NK-92 (cell line): ENCODE results near the gene CEP70.

Experiments used
- DNase-seq: peaks from one replicate; lab custom pipeline; 2025; ENCODE audit not compliant: unreplicated experiment; lab: John Stamatoyannopoulos, UW

The CEP70 gene

DNA sequence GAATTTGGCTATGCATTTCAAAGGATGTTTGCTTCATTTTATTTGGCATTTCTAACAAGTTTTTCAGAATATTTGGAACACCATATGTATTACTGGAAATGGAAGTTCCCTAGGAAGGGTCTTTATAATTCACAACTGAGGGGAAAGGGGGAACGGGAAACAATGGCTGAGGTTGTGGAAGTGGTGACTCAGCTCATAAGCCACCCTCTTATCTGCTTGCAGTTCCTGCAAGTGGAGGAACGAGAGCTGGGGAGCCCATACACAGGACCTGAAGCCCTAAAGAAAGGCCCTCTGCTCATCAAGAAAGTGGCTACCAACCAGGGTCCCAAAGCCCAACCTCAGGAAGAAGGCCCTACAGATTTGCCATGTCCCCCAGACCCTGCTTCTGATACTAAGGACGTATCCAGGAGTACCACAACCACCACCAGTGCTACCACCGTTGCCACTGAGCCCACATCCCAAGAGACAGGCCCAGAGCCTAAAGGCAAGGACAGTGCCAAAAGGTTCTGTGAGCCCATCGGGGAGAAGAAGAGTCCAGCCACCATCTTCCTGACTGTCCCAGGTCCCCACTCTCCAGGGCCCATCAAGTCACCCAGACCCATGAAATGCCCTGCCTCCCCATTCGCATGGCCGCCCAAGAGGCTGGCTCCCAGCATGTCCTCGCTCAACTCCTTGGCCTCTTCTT, 121.8 kb downstream of the CEP70 start:
- no peak for DNase-seq

DNA sequence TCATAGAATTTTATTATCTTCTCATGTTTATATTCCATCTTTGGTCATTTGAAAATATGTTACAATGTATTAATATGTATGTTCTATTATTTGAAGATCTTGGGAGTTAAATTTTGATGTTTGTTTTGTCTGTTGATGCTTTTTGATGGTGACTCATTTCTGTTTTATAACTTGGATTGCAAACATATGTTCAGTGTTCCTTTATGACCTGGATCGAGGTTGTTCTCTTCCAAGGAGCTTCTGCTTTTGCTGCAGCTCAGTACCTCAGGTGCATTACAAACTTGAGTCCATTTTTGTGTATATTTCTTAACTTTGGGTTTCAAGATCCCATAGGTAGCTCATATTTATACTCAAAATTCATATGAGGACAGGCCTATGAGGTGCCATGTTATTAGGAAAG, 122.6 kb downstream of the CEP70 start:
- DNase-seq: no peak

- DNase-seq: no peak
Observed at GRCh38 chr3:138470687-138471086, 123.4 kb downstream of the CEP70 start.

DNA sequence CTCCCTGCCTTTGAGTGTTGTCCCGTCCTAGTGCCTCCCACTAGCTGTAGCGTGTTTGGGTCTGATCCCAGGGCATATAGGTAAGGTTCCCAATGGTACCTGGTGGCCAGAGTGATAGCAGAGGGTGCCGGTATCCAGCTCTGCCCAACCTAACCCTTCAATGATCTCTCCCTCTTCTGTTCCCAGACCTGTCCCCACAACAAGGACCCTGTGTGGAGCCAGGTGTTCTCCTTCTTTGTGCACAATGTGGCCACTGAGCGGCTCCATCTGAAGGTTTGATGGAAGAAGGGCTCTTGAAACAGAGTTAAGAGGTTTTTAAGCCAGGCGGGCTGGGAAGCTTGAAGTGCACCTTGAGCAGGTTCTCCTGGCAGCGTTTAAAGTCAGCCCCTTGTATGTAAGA, 124.2 kb downstream of the CEP70 start:
- no peak for DNase-seq

- DNase-seq: no peak
Observed at GRCh38 chr3:138468886-138469285, 125.2 kb downstream of the CEP70 start.

DNA sequence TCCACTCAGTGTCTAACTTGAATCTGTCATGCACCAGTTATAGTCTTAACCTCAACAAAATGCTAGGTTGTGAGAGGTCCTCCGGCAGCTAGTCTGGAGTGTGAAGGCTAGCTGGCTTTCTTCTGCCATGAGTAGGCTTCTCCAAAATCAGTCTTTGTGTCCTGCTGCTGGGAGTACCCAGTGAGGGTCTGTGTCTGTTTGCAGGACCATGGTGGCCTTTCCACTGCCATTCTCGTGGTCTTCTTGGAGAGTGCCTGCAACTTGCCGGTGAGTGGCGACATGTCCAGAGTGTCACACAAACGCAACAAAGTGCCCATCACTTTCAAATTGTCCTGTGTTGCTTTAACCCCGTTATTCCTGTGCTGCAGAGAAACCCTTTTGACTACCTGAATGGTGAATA, 125.6 kb downstream of the CEP70 start:
- DNase-seq: no peak

DNA sequence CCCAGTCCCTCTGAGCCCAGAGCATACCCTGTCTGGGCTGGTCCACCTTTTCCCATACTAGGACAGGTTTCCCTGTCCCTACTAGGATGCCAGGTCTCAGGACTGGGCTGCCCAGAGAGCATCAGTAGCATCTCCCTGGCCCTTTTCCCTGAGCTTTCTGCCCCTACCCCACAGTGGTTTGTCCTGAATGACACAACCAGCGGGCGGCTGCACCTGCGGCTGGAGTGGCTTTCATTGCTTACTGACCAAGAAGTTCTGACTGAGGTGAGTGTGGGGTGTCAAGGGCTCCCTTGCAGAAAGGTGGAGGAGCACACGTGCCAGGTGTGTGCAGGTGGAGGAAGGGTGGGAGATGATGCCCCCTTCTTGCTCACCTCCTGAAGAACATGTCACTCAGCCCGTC, 126.1 kb downstream of the CEP70 start:
- DNase-seq: no peak

DNA sequence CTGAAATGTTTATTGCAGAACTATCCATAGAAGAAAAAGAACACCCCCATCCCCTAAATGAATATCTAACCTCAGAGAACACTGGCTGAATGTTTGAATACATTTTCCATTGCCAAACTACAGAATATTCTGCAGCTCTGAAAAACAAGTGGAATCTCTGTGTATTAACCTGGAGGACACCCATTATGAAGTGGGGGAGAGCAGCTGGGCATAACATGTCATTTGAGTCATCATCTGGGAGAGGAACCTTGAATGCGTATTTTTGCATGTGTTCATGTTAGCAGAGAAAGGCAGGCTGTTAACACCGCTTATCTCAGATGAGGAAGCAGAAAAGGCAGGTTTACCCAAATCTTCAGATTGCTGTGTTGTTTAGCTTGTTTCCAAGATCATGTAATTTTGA, 128.1 kb downstream of the CEP70 start:
- no peak for DNase-seq

DNA sequence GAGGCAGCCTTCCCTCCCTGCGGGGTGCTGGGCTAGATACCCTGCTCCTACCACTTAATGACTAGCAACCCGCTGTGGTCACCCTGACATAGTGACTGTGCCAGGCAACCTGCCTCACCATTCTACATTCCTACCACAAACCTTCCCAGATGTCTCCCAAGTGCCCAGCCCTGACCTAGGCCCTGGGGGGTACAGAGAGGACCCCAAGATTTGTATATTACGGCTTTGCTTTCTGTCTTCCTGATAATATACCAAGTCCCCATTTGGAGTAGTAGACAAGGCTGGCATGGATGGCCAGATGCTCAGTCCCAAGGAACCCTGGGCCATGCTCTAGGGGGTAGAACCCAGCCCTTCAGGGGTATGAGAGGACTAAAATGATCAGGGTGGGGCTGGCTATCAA, 128.6 kb downstream of the CEP70 start:
- DNase-seq: no peak

DNA sequence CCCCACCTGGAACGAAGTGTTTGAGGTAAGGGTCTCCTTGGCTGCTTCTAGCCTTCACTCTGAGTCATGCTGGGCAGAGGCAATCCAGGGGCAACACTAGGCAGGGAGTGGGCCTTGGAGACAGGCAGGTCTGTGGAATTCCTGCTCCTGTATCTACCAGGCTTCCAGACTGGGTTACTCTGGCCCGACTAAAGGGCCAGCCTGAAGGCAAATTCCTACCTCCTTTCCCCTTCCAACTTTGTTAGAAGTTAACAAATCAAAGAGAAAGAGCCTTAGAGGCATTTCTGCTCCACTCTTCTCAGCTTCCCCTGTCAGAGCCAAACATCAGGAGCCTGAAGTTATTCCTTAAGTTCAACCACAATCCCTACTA, 129.6 kb downstream of the CEP70 start:
- DNase-seq: no peak

DNA sequence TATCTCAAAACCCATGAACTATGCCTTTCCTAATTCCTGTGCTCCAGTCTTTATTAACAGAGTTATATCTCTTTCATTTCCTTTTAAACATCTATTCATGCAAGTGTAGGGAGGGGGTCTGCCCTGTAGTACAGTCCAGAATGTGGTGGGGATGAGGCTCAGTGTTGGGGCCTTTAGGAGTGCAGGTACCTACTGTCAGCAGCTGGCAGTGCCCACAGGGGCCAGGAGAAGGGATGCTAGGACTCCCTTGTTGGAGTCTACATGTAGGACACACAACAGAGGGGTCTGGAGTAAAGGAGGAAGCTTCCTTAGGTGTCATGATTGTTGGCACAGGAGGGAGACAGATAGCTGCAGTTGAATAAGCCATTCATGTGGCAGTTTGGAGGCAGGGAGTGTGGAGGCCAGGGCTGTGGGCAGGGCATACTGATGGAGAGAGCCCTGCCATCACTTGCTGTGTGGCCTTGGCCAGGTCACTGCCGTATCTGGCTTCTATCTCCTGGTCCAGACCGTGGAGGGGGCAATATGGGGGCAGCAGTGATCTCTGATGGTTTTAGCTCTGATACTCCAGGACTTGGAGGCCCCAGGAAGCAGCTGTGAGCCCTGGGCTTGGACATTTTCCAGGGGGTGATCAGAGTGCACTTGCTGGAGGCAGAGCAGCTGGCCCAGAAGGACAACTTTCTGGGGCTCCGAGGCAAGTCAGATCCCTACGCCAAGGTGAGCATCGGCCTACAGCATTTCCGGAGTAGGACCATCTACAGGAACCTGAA, 130.2 kb downstream of the CEP70 start:
- no peak for DNase-seq

- DNase-seq: no peak
Observed at GRCh38 chr3:138461896-138462295, 132.2 kb downstream of the CEP70 start.

DNA sequence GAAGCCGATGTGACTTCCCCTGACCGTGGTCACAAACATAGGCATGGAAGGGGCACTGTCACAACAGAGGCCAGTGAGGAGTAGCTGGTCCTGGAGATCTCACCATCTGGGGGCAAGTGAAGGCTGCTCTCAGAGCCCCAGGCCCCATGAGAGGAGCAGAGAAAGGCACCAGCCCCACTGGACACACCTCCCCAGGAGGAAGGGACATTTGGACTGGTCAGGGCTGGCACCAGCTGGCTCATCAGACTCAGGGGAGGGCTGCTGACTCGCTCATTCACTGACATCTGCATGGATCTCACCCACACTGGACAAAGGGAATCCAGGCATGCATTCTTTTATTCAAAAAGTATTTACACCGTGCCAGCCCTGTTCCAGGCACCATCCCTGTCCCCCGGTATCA, 132.8 kb downstream of the CEP70 start:
- no peak for DNase-seq

DNA sequence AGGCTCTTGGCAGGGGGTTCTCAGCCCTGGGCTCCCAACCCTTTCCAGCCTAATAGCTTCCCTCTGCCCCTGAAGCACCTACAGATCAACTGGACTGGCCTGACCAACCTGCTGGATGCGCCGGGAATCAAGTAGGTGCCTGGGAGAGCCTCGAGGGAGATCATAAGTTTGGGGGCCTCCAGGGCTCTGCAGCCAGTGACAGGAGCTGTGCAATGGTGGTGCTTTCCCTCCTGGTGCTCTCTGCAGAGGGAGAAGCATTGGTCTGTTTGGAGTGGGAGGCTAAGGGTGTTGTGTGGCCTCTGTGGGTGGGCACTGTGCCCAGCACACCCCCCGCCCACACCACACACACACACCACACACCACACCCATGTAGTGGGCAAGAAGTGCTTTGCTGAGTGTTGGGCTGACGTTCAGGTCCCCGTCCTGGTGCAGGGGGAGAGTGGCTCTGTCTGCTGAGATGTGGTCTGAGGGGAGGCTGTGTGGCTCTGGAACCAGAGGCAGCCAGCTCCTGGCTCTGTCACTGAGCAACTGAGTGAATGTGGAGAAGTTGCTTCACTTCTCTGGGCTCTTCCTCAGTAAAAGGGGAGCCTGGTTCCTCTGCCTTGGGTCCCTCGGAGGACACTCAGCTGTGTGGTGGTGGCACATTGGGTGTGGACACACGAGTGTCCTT, 133.4 kb downstream of the CEP70 start:
- no peak for DNase-seq

GRCh38 chr3:138459619-138460535, 134.2 kb downstream of the CEP70 start:
- DNase-seq: no peak

DNA sequence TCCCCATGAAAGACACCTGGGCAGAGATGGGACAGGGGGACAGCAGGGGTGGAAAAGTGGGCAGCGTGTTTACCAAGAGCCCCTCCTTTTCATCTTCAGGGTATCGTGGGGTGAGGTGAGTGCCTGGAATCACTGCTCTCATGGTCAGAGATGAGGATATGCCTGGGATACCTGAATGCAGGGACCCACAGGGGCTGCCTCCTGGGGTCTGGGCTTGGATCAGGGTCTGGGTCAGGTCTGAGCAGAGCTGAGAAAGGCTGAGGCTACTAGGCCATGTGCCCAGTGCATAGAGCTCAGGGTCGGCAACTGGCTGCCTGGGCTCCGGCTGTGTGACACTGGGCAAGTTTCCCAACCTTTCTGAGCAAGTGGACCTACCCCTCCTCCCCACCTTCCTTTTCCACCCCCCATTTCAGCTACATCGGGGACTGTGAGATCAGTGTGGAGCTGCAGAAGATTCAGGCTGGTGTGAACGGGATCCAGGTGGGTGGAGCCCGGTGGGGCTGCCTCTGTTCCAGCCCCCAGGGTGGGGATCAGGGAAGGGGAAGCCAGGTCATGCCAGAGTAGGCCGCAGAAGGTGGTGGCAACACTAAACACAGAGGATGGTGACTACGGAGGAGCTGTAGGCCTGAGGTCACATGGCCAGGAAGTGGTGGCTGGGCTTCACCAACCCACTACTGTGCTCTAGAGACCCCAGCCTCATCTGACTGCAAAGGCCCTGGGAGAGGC, 135.1 kb downstream of the CEP70 start:
- no peak for DNase-seq

GRCh38 chr3:138457863-138458735, 136.0 kb downstream of the CEP70 start:
- DNase-seq: no peak

GRCh38 chr3:138456961-138457862, 136.8 kb downstream of the CEP70 start:
- no peak for DNase-seq
